Natural killer cell treated with Interleukin-12 subunit alpha and Interleukin-12 subunit beta and Interleukin-15 and Interleukin-18, amount 100 ng/mL, for 72 hours (primary cell): ENCODE results near the gene FHL1. TPM values are rescaled to one million over a fixed set of nuclear protein-coding genes. Genes with fewer than 3 reads are reported as not detected.

Experiments
- ATAC-seq, 2 donors: fragments of 150-1000 bp; cut with Tn5 transposase in 1 of 2; sonication (Bioruptor Pico), chemical (Tn5 transposase) in 1 of 2; 2 replicates each; pipeline ENCODE4 v1.10.0; 2021
- DNase-seq: peaks from one replicate; pipeline ENCODE4 v3.0.0; 2022; ENCODE audit warnings: low spot score
- H3K27ac Mint-ChIP-seq, 2 donors: 1 replicate in 1 of 2; 2 replicates in 1 of 2; pipeline ENCODE4 v1.8.0; 2022; ENCODE audit warnings: mixed read lengths in 2 of 2, mild to moderate bottlenecking in 1 of 2, moderate library complexity in 1 of 2
- H3K27me3 Mint-ChIP-seq, 2 donors: 1 replicate in 1 of 2; 2 replicates in 1 of 2; pipeline ENCODE4 v1.8.0; 2022; ENCODE audit warnings: mixed read lengths in 2 of 2
- H3K36me3 Mint-ChIP-seq: one replicate; pipeline ENCODE4 v1.8.0; 2022; ENCODE audit warnings: mixed read lengths
- H3K4me1 Mint-ChIP-seq, 2 donors: 1 replicate in 1 of 2; 2 replicates in 1 of 2; pipeline ENCODE4 v1.8.0; 2022; ENCODE audit warnings: low read depth in 2 of 2, mixed read lengths in 2 of 2, mild to moderate bottlenecking in 1 of 2
- H3K4me3 Mint-ChIP-seq: one replicate; pipeline ENCODE4 v1.8.0; 2022; ENCODE audit warnings: mixed read lengths
- H3K9me3 Mint-ChIP-seq: 2 replicates; pipeline ENCODE4 v1.8.0; 2022; ENCODE audit warnings: mixed read lengths
- total RNA-seq, 2 donors: library from RNA; stranded (reverse); gene quantifications; one replicate each; pipeline ENCODE4 v1.2.3, GENCODE V29; 2022

The FHL1 gene
- total RNA-seq, 2 donors from 2014 or later: 2.9 to 6.7 TPM

DNA sequence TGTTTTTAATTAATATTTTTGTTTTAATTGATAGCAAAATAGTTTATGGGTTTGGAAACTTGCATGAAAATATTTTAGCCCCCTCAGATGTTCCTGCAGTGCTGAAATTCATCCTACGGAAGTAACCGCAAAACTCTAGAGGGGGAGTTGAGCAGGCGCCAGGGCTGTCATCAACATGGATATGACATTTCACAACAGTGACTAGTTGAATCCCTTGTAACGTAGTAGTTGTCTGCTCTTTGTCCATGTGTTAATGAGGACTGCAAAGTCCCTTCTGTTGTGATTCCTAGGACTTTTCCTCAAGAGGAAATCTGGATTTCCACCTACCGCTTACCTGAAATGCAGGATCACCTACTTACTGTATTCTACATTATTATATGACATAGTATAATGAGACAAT, 63.5 kb downstream of the FHL1 start:
- Mint-ChIP-seq H3K4me1 (no peaks in the 10 kb centered on the region), H3K27me3 (peaks cover 0 to 4% of the 10 kb centered on the region in 2 donors), H3K36me3 (no peaks in the 10 kb centered on the region), H3K9me3 (no peaks in the 10 kb centered on the region), H3K4me3 (no peak overlapping the region), H3K27ac (no peak overlapping the region)
- DNase-seq: no peak
- ATAC-seq: no peak

DNA sequence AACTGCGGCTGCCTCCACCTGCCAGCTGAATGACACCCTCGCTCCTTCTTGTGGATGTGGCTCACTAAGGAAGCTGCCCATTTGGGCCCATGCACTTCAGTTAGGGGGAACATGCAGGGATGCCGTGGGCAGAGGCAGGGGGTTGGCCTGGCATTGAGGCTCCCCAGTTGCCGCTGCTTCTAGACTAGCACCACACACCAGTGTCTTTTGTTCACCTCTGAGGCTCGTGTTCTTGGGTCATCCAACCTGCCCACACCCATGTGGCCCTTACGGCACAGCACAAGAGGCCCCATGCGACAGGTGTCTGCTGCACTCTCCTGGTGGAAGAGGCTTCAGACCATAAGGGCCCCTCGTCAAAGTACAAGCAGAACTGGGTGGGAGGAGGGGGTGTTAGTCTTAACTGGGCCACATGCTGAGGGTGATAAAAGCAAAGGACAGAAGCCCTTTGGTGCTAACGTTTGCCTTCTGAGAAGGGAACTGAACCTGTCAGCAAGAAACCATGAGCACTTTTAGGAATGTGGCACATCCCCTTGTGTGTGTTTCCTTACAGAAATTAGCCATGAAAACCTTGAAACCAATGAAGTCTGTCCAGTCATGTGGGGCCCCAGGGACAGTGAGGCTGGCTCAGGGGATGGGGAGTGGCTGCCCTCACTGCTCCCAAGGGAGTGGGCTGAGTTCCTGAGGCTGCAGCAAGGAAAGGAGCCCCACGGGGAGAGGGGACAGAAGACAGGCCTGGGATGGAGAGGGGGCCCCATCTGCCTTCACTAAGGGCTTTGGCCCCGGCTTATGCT, 64.6 kb downstream of the FHL1 start:
- H3K4me3 Mint-ChIP-seq: no peak overlapping the region
- H3K4me1 Mint-ChIP-seq: no peaks in the 10 kb centered on the region
- DNase-seq (no peak), ATAC-seq (no peak)
- H3K27me3 Mint-ChIP-seq: peaks cover 0 to 4% of the 10 kb centered on the region in 2 donors
- H3K36me3 Mint-ChIP-seq: no peaks in the 10 kb centered on the region
- H3K27ac Mint-ChIP-seq: no peak overlapping the region
- no peaks in the 10 kb centered on the region for H3K9me3 Mint-ChIP-seq

DNA sequence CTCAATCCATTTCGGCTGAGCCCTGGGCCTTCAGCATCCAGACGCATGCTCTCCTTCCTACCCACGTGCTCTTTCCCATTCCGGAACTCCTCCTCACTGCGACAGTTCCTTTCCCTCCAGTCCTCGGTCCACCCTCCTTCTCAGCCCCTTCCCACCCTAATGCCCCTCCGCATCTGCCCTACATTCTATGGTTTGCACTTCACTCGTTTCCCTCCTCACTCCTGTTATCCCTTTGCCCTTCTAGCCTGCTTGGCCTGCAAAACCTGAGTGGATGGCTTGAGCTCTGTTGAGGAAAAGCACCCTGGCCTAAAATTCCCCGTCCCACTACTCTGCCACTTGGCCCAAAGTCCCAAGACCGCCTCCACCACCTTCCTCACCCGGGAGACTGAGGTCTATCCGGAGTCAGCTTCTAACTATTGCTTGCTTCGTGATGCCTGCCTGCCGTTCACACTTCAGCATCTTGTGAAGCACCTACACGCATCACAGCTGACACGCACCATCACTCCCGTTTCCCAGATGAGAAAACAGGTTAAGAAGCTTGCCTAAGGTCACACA, 65.3 kb downstream of the FHL1 start:
- peaks cover 0 to 4% of the 10 kb centered on the region in 2 donors for H3K27me3 Mint-ChIP-seq
- H3K9me3 Mint-ChIP-seq: no peaks in the 10 kb centered on the region
- no peak overlapping the region for H3K27ac Mint-ChIP-seq
- H3K4me1 Mint-ChIP-seq: no peaks in the 10 kb centered on the region
- H3K4me3 Mint-ChIP-seq: no peak overlapping the region
- ATAC-seq (no peak), DNase-seq (no peak)
- no peaks in the 10 kb centered on the region for H3K36me3 Mint-ChIP-seq

DNA sequence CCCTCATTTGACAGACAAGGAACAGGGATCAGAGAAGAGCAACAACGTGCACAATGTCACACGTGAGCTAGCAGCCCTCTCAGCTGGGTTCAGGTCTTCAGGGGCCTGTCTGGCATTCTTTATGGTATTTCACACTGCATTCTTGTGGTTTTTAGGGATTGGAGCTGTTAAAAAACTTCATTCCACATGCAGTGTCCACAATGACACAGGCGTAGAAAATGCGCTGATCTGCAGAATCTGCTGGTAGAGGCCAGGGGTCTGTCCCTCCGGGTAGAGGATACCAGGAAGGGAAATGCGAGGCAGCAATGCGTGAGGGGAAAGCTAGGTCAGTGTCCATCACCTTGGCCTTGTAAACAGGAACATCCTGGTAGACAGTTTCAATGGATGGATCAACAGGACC, 67.2 kb downstream of the FHL1 start:
- ATAC-seq (no peak), DNase-seq (no peak)
- H3K36me3 Mint-ChIP-seq: no peaks in the 10 kb centered on the region
- H3K4me1 Mint-ChIP-seq: no peaks in the 10 kb centered on the region
- H3K9me3 Mint-ChIP-seq: no peaks in the 10 kb centered on the region
- H3K4me3 Mint-ChIP-seq: no peak overlapping the region
- H3K27ac Mint-ChIP-seq: no peak overlapping the region
- peaks cover 0 to 4% of the 10 kb centered on the region in 2 donors for H3K27me3 Mint-ChIP-seq

DNA sequence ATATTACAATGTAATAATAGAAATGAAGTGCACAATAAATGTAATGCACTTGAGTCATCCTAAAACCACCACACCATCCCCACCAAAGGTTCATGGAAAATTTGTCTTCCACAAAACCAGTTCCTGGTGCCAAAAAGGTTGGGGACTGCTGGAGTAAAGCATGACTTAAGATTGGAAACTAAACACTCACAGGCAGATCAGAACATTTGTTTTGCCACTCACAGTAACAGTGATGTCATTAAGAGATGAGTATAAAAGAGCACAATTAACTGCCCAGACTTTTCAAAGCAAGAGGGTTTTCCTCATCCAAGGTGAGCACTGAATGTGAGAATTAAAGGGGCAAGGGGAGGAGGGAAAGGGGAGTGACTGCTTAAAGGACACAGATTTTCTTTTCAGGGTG, 68.2 kb downstream of the FHL1 start:
- Mint-ChIP-seq H3K27ac (no peak overlapping the region), H3K9me3 (no peaks in the 10 kb centered on the region), H3K36me3 (no peaks in the 10 kb centered on the region), H3K4me3 (no peak overlapping the region), H3K27me3 (no peaks in the 10 kb centered on the region), H3K4me1 (no peaks in the 10 kb centered on the region)
- ATAC-seq (no peak), DNase-seq (no peak)

DNA sequence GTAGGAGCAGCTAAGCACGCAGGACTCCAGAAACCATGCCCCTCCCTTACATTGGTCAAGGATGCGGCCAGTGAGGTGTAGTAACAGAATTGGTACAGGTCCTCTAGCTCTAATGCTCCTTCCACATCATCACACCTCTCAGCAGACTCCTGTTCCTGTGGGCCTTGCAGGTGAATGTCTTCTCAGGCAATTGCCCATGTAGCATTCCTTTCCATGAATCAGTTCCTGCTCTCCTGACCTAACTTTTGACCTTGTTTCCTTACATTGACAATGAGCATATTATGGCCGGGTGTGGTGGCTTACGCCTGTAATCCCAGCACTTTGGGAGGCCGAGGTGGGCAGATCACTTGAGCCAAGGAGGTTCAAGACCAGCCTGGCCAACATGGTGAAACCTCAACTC, 72.6 kb downstream of the FHL1 start:
- DNase-seq (no peak), ATAC-seq (no peak)
- H3K36me3 Mint-ChIP-seq: peaks cover 5% of the 10 kb centered on the region
- H3K4me3 Mint-ChIP-seq: no peak overlapping the region
- no peaks in the 10 kb centered on the region for H3K4me1 Mint-ChIP-seq
- H3K9me3 Mint-ChIP-seq: no peaks in the 10 kb centered on the region
- peaks cover 0 to 3% of the 10 kb centered on the region in 2 donors for H3K27me3 Mint-ChIP-seq
- H3K27ac Mint-ChIP-seq: no peak overlapping the region

DNA sequence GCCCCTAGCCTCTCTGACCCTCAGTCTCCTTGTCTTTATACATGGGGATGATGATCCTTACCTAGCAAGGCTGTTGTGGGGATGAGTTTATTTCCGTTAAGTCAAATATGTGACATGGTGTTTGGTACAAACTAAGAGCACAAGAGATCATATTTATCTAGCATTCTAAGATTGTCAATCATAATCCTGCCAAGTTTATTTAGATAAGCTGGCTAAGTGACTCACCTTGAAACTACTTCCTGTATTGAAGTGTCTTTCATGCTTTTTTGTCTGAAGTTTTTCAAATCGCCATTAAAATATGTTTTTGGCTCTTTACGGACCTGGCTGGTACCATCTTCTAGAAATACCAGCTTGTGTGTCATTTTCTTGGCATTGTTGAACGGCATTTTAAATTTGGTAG, 73.2 kb downstream of the FHL1 start:
- DNase-seq (no peak), ATAC-seq (no peak)
- H3K4me1 Mint-ChIP-seq: no peaks in the 10 kb centered on the region
- H3K27me3 Mint-ChIP-seq: peaks cover 0 to 3% of the 10 kb centered on the region in 2 donors
- no peaks in the 10 kb centered on the region for H3K9me3 Mint-ChIP-seq
- H3K36me3 Mint-ChIP-seq: peaks cover 5% of the 10 kb centered on the region
- no peak overlapping the region for H3K27ac Mint-ChIP-seq
- H3K4me3 Mint-ChIP-seq: no peak overlapping the region

DNA sequence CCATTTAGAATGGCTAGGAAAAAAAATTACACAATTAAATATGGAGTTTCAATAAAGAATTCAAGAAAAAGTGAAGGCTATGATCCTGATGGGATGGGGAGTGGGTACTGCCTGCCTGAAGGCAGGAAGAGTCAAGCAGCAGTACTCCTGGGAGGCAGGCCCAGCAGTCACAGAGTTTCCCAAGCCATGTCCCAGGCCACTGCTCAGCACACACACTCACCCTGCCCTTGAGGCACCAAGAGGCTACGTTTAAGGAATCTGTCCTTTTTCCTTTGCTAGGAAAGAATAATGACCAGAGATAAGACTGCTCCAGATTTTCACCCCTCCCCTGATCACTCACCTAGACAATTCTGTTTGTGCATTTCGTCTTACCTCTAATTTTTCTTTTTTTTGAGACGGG, 73.6 kb downstream of the FHL1 start:
- ATAC-seq (no peak), DNase-seq (no peak)
- Mint-ChIP-seq H3K9me3 (no peaks in the 10 kb centered on the region), H3K4me1 (no peaks in the 10 kb centered on the region), H3K27me3 (peaks cover 0 to 3% of the 10 kb centered on the region in 2 donors), H3K4me3 (no peak overlapping the region), H3K27ac (no peak overlapping the region), H3K36me3 (peaks cover 5% of the 10 kb centered on the region)

DNA sequence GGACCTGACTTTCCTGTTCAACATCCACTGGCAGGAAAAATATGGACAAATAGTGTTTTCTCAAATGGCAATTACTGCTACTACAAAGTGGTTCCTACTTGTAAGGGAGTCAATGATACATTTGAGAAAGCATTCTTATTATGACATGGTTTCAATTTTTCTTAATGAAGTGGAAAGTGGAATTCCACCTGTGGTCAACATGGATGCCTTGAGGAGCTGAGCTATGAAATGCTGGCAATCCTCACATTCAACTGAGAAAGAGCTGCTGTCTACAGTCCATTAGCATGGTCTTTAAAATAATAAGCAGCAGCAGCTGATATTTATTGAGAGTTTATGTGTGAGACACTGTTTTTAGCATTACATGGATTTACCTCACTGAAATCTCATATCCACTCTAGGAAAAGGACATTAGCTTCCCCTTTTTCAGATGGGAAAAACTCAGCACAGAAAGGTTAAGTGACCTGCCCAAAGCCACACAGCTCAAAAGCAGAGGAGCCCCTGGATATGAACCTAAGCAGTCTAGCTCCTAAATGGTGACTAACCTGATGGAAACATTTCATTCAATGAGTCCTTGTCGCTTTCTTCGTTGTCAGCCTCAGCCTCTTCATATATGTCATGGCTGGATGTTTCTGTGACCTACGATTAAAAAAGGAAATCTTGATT, 74.6 kb downstream of the FHL1 start:
- Mint-ChIP-seq H3K27me3 (peaks cover 0 to 3% of the 10 kb centered on the region in 2 donors), H3K4me3 (no peak overlapping the region), H3K4me1 (no peaks in the 10 kb centered on the region), H3K9me3 (no peaks in the 10 kb centered on the region), H3K36me3 (peaks cover 5% of the 10 kb centered on the region), H3K27ac (peak overlapping the region in 1 of 2 donors; percentile 15)
- ATAC-seq (no peak), DNase-seq (no peak)

DNA sequence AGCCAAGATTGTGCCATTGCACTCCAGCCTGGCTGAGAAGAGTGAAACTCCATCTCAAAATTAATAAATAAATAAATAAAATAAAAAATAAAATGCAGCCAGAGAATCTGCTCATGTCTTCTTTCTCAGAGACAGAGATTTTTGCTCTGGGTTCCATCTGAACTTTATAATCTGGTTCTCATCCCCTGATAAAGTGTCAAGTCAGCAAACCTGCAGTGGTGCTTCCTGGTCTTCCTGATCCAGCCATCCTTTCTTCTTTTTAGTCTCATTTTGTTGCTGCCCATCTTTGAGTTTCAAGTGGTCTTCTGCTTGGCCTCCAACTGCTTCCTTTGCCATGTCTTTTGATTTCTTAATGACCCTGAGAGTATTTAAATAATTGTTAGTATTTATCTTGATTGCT, 79.7 kb downstream of the FHL1 start:
- no peak for ATAC-seq
- DNase-seq: no peak
- H3K4me1 Mint-ChIP-seq: peaks cover 3 to 14% of the 10 kb centered on the region in 2 donors
- no peak overlapping the region for H3K4me3 Mint-ChIP-seq
- H3K27me3 Mint-ChIP-seq: peaks cover 0 to 3% of the 10 kb centered on the region in 2 donors
- peaks cover 4% of the 10 kb centered on the region for H3K36me3 Mint-ChIP-seq
- peak overlapping the region; percentile 44 to 48 for H3K27ac Mint-ChIP-seq
- no peaks in the 10 kb centered on the region for H3K9me3 Mint-ChIP-seq

DNA sequence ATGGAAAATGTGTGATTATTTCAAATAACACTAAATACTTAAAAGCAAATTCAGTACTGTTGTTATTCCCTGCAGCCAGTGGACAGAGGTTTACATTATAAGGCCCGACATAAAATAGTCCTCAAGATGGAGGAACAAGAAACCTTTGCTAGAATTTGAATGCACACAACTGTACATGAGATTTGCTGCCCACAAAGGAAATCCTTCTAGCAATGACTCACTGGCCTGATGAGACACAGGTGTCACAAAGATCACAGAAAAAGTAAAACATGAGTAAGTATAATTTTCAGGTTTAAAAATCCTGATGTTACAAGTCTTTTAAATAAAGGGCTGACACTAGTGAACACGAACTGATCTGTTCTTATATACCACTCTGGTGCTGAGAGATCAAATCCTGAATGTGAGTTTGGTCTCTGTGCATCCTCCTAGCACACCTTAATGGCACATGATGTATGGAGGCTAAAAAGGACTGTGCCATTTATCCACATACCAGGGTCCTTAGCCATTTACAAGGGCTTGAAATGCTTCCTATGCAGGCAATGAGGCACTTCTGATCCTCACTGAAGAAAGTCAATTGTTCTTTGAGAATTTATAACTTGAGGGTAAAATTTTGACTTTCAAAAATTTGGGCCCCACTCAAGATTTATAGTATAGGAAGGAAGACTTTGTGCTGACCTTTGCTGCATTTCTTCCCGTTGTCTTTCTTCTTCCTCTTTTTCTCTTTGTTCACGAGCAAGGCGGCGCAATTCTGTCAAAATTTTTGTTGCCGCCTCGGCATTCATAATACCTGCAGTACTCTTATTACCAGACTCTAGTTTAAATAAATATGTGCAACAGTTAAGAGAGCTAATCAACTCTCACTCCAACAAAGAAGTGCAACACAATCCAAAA, 80.9 kb downstream of the FHL1 start:
- peaks cover 0 to 3% of the 10 kb centered on the region in 2 donors for H3K27me3 Mint-ChIP-seq
- H3K36me3 Mint-ChIP-seq: peaks cover 4% of the 10 kb centered on the region
- H3K27ac Mint-ChIP-seq: peak overlapping the region; percentile 44 to 58
- DNase-seq (no peak), ATAC-seq (peak in 1 of 2 donors; percentile 49)
- no peaks in the 10 kb centered on the region for H3K9me3 Mint-ChIP-seq
- peak overlapping the region; percentile 47 for H3K4me3 Mint-ChIP-seq
- H3K4me1 Mint-ChIP-seq: peaks cover 3 to 14% of the 10 kb centered on the region in 2 donors

DNA sequence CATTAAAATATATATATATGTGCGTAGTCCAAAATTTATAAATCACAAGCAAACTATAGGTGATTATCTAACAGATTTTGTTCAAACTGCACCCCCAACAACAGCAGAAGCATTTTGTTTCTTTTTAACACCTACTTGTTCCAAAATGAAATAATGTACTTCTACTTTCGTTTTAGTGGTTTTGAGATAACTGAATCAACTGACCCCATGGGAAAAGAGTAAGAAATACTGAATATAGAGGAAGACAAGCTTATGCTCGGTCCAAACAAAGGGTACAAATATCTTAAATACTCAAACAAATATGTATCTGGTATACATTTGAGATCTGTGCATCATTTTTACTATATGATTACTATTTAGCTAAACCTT, 81.5 kb downstream of the FHL1 start:
- H3K27ac Mint-ChIP-seq: peak overlapping the region; percentile 44 to 58

DNA sequence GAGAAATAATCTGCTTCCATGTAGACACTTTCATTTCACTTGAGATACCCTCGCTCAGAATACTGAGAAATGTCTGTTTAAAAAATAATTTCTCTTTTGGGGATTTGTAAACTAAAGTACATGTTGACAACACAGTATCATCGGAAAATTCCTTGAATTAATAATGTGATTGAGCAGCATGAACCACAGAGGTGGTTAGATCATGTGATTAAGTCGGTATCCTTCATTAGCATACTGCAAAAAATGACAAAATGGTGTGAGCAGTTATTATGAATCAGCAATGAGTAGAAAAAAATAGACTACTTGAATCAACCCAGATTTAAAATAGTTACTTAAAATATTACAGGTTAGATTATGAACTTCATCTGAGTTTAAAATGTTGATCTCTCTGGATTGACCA, 89.7 kb downstream of the FHL1 start:
- Mint-ChIP-seq H3K4me1 (no peaks in the 10 kb centered on the region), H3K9me3 (no peaks in the 10 kb centered on the region), H3K27me3 (no peaks in the 10 kb centered on the region), H3K27ac (no peak overlapping the region), H3K4me3 (no peak overlapping the region), H3K36me3 (peaks cover 7% of the 10 kb centered on the region)
- no peak for ATAC-seq
- DNase-seq: no peak

More for the DNA sequence above, 81.5 kb downstream of the FHL1 start:
- Mint-ChIP-seq H3K9me3 (no peaks in the 10 kb centered on the region), H3K36me3 (peaks cover 4% of the 10 kb centered on the region), H3K4me1 (peaks cover 3 to 14% of the 10 kb centered on the region in 2 donors), H3K4me3 (peak overlapping the region; percentile 47), H3K27me3 (peaks cover 0 to 3% of the 10 kb centered on the region in 2 donors)
- ATAC-seq (no peak), DNase-seq (no peak)
